H7 (cell line): Measurements from ENCODE around the gene CAMSAP1. TPM values are rescaled to one million over a fixed set of nuclear protein-coding genes. Genes with fewer than 3 reads are reported as not detected.
"Not testable (repeated sequence)": the region's sequence is repeated elsewhere in the genome, so short reads cannot be mapped to it uniquely, and the experiment has no call there.

Experiments used
- DNase-seq: peaks from one replicate; pipeline ENCODE4 v3.0.0; 2012
- H3K27me3 ChIP-seq: 2 replicates; pipeline ENCODE4 v1.6.0; 2011; ENCODE audit warnings: mild to moderate bottlenecking, low read length; ENCODE audit not compliant: control insufficient read depth, insufficient read depth
- H3K36me3 ChIP-seq: replicated peaks from 2 replicates; pipeline ENCODE4 v1.5.1; 2011; ENCODE audit warnings: low read length; ENCODE audit not compliant: control insufficient read depth, insufficient read depth
- H3K4me3 ChIP-seq: 2 replicates; pipeline ENCODE4 v1.5.1; 2011; ENCODE audit warnings: low read depth, mild to moderate bottlenecking, control low read depth, low read length, moderate library complexity; ENCODE audit not compliant: insufficient read depth
- total RNA-seq: library from RNA; depleted of rRNA; stranded (reverse); fragments of >200 nt; shearing (Covaris generic); gene quantifications from 2 replicates; pipeline ENCODE4 v1.2.3, GENCODE V29; 2014

The CAMSAP1 gene
- total RNA-seq, 1 experiment from 2014 or later, result 26.3 TPM

DNA sequence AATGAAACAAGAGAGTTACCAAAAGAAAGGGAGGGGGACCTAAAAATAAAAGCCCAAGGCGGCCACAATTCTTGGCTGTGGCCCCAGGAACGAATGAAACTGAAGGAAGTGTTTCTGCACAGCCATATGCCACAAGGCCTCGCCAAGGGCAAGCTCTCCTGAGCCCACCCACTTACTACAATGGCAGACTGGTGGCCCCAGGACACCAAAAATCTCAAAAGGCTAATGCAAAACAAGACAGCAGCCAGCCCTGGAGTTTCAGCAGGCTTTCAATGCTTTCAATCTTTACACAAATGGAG is 4.0 kb downstream of the CAMSAP1 start:
- Histone ChIP-seq H3K36me3 (no peaks in the 10 kb centered on the region), H3K27me3 (no peaks in the 10 kb centered on the region; the same call in 1 of the 2 replicates), H3K4me3 (no peak overlapping the region)
- DNase-seq, result peak; percentile 48

DNA sequence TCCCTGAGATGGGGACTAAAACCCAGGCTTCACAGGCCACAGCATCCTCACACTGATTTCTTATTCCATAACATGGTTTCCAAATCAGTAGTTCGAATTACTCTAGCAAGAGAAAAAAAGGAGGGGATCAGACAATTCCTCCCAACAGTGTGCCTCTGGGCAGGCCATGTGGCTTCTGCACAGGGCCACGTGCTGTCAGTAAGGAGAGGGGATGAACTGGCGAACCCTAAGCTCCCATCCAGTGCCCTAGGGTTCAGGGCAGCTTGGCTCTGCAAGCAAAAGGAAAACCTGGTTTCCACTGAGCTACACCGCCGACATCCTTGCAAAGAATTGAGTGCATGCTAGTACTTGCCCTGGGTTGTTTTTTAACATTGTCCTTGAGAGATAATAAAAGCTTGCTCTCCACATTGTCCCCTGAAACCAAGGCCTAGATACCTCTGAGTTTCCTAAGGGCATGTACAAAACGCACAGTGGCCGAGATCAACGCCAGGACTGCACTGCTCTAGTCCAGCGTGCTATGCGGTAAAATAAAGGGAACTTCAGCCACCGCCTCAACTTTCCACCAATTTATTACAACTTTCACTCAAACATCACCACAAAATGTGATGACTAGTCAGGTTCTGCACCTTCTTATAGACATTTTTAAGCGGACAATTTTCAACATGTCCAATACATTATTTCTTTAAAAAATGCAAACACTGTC is 4.5 kb downstream of the CAMSAP1 start:
- no peaks in the 10 kb centered on the region for H3K36me3 ChIP-seq
- H3K4me3 ChIP-seq, result no peak overlapping the region
- no peak for DNase-seq
- no peaks in the 10 kb centered on the region for H3K27me3 ChIP-seq

DNA sequence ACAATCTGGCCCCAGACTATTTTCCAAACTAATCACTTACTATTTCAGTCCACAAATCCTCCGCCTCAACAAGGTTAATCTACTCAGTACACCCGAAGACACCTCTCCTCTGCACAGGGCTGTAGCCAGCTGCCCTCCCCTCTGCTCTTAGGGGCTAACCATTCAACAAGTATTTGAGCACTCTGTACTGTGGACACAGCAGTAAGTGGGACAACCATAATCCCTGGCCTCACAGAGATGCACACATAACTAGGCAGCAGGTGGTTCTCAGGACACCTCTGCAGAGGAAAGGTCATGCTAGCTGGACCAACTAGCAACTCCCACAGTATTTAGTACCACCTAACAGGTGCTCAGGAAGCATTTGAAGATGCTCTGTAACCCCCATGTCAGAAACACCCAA is 5.5 kb downstream of the CAMSAP1 start:
- no peaks in the 10 kb centered on the region for H3K36me3 ChIP-seq
- no peak for DNase-seq
- H3K4me3 ChIP-seq, result no peak overlapping the region
- no peaks in the 10 kb centered on the region for H3K27me3 ChIP-seq

DNA sequence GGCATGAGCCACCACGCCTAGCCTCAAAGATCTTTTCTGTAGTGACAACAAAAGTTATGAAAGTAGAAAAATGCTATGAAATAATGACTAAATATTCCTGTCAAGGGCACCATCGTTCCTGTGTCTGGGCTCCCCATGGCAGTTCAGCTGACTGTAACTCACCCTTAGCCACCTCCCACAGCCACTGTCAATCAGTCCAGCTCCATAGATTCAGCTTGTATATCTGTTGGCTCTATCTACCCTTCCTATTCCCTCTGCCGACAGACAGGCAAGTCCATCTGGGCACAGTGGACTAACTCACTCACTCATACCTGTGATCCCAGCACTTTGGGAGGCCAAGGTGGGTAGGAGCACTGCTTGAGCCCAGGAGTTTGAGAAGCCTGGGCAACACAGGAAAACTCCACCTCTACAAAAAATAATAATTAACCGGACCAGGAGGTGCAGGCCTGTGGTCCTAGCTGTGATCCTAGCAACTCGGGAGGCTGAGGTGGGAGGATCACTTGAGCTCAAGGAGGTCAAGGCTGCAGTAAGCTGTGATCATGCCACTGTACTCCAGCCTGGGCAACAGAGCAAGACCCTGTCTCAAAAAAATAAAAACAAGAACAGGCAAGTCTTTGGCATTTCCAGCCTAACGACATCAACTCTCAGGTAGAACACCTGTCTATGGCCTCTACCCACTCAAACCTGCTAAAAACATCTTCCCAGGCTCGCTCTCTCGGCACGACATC is 6.2 kb downstream of the CAMSAP1 start:
- DNase-seq, result no peak
- H3K4me3 ChIP-seq, result no peak overlapping the region
- no peaks in the 10 kb centered on the region for H3K27me3 ChIP-seq
- no peaks in the 10 kb centered on the region for H3K36me3 ChIP-seq

DNA sequence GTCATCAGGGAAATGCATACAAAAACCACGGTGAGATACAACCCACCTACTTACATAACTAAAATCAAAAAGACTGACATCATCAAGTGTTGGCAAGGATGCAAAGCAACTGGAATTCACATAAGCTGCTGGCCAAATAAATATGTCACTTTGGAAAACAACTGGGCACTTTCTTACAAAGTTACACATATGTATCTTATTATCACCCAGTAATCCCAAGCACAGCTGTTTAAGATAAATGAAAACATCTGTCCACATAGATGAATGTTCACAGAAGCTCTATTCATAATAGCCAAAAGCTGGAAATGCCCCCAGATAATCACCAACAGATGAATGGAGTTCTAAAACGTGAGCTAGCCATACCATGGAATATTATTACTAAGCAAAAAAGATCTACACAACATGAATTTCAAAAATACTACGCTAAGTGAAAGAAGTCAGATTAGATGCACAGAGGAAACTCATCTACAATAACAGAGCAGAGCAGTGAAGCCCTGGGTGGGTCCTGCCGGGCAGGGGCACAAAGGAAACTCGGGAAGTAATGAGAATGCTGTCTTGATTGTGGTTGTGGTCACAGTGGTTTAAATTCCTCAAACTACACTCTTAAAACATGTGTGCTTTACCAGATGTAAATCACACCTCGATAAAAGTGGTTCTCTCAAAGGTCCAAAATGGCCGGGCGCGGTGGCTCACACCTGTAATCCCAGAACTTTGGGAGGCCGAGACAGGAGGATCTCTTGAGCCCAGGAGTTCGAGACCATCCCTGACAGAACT is 8.5 kb downstream of the CAMSAP1 start:
- H3K36me3 ChIP-seq, result no peaks in the 10 kb centered on the region
- no peak overlapping the region for H3K4me3 ChIP-seq
- DNase-seq, result no peak
- no peaks in the 10 kb centered on the region for H3K27me3 ChIP-seq

DNA sequence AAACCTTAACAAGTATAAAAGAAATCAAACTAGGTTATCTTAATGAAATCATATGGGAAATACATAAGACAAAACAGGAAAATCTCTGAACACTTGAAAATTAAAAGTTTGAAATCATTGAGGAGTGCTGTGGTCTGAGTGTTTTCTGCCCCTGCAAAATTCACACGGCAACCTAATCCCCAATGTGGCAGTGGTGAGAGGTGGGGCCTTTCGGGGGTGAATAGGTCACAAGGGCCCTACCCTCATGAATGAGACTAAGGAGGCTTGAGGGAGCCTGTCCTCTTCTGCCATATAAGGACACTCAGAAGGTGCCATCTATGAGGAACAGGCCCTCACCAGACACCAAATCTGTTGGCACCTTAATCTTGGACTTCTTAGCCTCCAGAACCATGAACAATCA is 10.7 kb downstream of the CAMSAP1 start:
- Histone ChIP-seq H3K36me3 (no peaks in the 10 kb centered on the region), H3K27me3 (no peaks in the 10 kb centered on the region), H3K4me3 (no peak overlapping the region)
- DNase-seq, result no peak

DNA sequence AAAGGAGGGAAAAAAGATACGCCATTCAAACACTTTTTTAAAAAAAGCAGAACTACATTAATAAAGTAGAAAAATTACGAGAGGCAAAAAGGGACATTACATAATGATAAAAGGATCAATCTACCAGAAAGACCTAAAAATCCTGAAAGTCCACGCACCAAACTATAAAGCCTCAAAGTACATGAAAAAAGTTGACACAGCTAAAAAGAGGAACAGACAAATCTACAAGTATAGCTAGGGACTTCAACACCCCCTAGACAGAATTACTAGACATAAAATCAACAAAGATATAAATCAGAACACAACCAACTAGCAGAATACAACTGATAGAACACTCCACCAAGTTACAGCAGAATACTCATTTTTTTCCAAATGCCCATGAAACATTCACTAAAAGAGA is 11.1 kb downstream of the CAMSAP1 start:
- H3K27me3 ChIP-seq, result no peaks in the 10 kb centered on the region
- DNase-seq, result no peak
- H3K4me3 ChIP-seq, result no peak overlapping the region
- H3K36me3 ChIP-seq, result no peaks in the 10 kb centered on the region

DNA sequence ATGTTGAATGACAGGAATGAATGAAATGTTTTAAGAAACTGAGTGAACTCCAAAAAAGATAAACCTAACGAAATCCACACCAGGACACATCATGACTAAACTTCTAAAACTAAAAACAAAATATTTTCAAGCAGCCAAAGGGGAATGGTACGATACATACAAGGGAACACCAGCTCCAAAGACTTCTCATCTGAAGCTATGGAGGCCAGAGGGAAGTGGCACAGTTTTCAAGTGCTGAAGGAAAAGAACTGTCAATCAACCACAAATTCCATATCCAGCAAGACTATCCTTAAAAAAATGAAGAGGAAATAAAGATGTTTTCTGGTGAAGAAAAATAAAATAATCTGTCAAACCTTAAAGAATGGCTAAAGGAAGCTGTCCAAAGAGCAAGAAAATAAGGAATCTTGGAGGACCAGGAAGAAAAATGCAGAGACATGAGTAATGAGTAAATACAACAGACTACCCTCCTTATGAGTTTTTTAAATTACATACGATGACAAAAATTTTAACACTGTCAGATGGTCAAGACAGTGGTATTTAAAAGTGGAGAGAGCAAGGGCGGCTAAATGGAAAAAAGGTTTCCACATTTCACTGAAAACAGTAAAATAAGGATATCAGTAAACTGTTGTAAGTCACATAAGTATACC is 12.0 kb downstream of the CAMSAP1 start:
- H3K4me3 ChIP-seq, result no peak overlapping the region
- no peaks in the 10 kb centered on the region for H3K27me3 ChIP-seq
- DNase-seq, result no peak
- no peaks in the 10 kb centered on the region for H3K36me3 ChIP-seq

DNA sequence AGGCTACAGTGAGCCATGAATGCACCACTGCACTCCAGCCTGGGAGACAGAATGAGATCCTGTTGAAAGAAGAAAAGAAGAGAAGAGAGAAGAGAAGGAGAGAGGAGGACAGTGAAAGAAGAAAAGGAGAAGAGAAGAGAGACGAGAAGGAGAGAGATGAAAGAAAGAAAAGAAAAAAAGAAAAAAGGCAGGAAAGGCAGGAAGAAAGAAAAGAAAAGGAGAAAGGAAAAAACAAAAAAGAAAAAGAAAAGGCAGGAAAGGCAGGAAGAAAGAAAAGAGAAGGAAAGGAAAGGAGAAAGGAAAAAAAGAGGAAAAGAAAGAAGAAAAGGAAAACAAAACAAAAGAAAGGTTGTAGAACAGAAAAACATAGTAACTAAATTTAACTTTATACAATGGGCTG is 14.2 kb downstream of the CAMSAP1 start:
- Histone ChIP-seq H3K27me3 (no peaks in the 10 kb centered on the region), H3K36me3 (no peaks in the 10 kb centered on the region), H3K4me3 (no peak overlapping the region)
- no peak for DNase-seq

DNA sequence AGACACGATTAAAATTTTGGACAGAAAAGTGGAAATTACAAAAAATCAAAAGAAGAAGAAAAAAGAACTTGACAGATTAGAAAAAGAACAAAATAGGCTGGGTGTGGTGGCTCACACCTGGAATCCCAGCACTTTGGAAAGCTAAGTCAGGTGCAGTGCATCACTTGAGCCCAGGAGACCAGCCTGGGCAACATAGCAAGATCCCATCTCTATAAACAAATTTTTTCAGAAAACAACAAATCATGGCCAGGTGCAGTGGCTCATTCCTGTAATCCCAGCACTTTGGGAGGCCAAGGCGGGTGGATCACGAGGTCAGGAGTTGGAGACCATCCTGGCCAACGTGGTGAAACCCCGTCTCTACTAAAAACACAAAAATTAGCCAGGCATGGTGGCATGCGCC is 15.0 kb downstream of the CAMSAP1 start:
- H3K4me3 ChIP-seq, H3K27me3 ChIP-seq, H3K36me3 ChIP-seq, DNase-seq: not testable (repeated sequence)

DNA sequence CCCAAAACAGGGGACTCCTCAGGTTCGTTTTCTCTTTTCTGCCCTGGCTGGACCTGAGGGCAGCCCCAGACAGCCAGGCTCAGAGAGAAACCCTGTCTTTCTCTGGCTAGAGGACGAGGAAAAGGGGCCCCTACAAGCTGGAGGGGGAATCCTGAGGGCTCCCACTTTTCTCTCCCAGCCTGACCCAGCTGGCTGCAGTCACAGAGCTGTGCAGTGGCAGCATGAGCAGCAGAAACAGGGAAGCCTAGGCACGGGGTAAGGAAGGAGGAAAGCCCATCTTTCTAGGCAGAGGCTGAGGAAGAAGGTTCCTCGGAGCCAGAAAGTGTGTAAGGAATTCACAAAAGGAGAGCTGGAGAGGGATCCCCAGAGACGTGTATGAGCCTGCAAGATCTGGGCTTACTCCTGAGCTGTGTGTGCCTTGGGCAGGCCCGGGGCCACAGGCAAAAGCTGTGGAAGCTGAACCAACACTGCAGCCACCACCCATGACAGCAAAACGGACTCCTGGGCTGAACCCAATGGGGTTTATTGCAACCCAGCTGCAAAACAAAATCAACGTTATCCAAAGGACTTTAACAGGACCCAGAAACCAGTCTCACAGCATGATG is 16.2 kb downstream of the CAMSAP1 start:
- Histone ChIP-seq H3K36me3 (no peaks in the 10 kb centered on the region), H3K4me3 (no peak overlapping the region), H3K27me3 (no peaks in the 10 kb centered on the region)
- no peak for DNase-seq

DNA sequence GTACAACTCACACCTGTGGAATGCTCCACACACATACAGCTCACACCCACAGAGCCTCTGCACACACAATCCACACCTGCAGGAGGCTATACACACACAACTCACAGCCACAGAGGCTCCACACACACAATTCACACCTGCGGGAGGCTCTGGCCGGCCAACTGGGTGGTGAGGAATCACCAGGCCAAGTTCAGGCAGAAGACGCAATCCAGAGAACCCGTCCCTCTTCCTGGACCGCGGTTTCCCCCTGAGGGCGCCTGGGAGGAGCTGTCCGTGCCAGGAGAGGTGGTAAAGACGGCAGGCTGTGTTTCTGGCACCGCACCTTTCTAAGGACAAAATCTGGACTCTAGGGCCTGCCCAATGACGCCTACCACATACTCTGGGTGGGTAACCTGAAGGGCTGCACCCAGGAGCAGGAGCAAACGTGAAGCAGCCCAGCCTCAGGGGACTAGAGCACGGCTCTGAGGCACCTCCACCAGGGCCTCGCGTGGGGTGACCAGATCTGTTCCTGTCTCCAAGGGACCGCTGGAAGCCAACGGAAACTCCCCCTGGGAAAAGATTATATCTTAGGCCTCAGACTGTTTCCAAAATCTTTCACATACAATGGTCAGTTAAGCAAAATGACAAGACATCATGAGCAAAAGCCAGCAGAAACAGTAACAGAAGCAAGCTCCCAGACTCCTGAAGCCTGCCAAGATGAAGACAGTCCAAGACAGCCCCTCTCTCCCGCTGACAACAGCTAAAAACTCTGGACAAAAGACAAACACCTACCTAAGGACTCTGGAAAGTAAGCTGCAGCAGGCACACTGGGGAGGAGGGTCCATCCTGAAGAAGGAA is 16.9 kb downstream of the CAMSAP1 start:
- H3K36me3 ChIP-seq, result no peaks in the 10 kb centered on the region
- no peak overlapping the region for H3K4me3 ChIP-seq
- DNase-seq, result no peak
- H3K27me3 ChIP-seq, result no peaks in the 10 kb centered on the region

DNA sequence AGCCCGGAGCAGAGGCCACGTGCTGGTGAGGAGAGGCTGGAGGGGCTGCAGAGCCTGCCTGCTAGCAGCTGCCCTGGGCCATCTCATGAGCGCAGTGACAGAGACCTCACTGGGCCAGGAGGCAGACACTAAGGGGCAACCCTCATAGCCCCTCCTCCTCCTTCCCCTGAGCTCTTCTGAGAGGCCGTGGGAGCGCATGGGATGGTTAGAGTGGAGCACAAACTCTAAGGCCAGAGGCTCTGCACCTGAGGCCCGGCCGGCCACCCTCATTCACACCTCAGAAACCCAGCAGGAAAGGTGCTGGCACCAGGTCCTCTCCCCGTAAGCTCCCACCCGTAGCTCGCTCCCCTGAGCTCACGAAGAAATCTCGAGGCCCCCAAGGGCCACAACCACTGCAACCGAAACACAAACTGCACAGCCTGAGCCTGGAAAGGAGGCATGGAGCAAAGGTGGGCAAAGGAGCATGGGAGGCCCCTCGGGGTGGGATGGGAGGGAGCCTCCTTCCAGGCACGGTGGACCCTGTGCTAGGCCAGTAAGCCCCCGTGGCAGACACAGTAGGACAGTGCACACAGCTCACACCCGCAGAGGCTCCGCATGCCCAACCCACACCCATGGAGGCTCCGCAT is 17.7 kb downstream of the CAMSAP1 start:
- Histone ChIP-seq H3K27me3 (no peaks in the 10 kb centered on the region), H3K36me3 (no peaks in the 10 kb centered on the region), H3K4me3 (no peak overlapping the region)
- DNase-seq, result peak; percentile 68
